Mucosa of stomach (tissue), 1 donor: ENCODE data around the gene SULT2B1.

Experiments used
- H3K27me3 ChIP-seq: one replicate; pipeline ENCODE4 v1.7.0; 2013; ENCODE audit warnings: mild to moderate bottlenecking, low read length; ENCODE audit not compliant: control insufficient read depth, insufficient read depth
- H3K36me3 ChIP-seq: one replicate; pipeline ENCODE4 v1.7.0; 2013; ENCODE audit warnings: low read length; ENCODE audit not compliant: control insufficient read depth, insufficient read depth
- H3K4me1 ChIP-seq: one replicate; pipeline ENCODE4 v1.7.0; 2013; ENCODE audit warnings: mild to moderate bottlenecking, low read length; ENCODE audit not compliant: control insufficient read depth, insufficient read depth
- H3K4me3 ChIP-seq: one replicate; pipeline ENCODE4 v1.7.0; 2013; ENCODE audit warnings: low read length
- H3K9ac ChIP-seq: one replicate; pipeline ENCODE4 v1.7.0; 2013; ENCODE audit warnings: mild to moderate bottlenecking, low read length, moderate library complexity
- H3K9me3 ChIP-seq: one replicate; pipeline ENCODE4 v1.7.0; 2013; ENCODE audit warnings: mild to moderate bottlenecking, low read length, moderate library complexity; ENCODE audit not compliant: control insufficient read depth
- donor health status: Pancreatic carcinoma.

The SULT2B1 gene

DNA sequence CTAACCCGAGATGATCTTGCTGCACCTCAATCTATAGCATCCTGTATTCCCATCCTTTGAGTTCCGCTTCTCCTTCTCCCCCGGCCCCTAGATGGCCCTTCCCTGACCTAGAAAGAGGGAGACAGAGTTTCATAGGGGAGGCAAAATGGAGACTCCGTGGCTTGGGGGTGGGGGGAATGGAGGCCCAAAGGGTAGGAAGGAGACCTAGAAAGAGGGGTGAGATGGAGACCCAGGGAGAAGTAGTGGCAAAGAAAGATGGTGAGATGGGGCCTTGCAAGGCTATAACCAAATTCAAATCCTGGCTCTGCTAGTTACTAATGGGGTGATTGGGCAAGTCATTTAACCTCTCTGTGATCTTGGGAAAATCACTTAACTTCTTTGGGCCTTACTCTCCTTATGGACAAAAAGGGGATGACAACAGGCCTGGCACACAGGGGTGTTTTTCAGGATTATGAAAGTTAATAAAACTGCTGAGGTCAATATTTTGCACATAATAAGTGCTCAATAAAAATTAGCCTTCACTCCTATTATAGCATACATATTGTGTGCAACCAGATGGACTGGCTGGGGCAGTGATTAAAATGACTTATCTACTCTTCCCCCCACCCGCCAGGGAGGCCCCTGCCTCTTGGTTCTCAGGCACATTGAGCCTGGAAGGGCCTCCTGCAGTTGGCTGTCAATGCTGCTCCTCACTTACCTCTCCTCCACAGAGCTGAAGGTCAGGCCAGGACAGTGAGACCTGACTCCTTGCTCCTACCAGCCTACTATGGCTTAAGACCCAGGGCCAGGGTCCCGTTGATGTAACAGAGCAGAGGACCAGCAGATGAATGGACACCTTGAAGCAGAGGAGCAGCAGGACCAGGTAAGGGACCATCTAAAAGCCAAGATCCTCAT, 68.0 kb downstream of the SULT2B1 start:
- Histone ChIP-seq H3K9me3 (no peaks in the 10 kb centered on the region), H3K4me3 (peak overlapping the region; percentile 52), H3K9ac (peak overlapping the region; percentile 72), H3K27me3 (no peaks in the 10 kb centered on the region), H3K36me3 (peaks cover 26% of the 10 kb centered on the region), H3K4me1 (peaks cover 51% of the 10 kb centered on the region)

DNA sequence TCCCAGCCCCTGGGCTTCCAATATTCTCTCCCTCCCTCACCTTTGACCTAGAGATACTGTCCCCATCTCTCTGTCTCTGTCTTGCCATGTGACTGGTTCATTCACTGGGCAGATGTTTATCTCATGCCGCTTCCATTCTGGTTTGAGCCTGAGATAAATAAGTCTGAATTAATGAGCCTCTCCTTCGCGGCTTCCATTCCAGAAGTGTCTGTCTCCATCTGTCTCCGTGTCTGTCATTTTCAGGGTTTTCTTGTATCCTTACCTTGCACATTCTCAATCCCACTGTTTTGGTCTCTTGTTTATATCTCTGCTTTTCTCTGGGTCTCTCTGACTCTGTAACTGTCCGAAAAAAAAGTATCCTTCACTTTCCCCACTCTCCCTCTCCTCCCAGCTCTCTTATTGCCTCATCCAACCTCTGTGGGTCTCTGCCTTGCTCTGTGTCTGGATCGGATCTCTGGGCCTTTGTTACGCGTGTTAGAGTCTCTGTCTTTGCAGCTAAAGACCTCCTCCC, 71.6 kb downstream of the SULT2B1 start:
- peak overlapping the region; percentile 29 for H3K4me3 ChIP-seq

DNA sequence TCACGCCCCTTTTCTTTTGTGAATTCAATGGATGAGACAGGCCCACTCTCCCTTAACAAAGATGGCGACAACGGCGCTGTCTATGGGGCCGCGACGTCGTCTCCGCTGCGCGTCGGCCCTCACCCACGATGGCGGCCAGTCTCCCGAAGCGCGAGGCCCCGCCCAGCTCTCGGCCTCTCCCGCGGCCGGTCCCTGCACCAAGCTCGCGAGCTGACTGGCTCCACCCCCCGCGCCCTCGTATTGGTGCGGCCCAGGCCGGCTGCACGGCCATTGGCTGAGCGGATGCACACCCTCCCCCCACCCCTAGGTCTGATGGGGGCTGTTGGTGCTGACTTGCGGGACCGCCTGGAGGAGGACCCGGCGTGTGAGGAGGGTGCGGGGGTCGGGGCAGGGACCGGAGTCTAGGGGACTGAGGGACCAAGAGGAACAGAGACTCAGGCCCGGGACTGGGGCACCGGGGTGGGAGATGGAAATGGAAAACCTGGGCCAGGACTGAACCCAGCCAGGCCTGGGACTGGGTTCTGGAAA, 72.2 kb downstream of the SULT2B1 start:
- Histone ChIP-seq H3K36me3 (no peaks in the 10 kb centered on the region), H3K27me3 (no peaks in the 10 kb centered on the region), H3K4me1 (peaks cover 56% of the 10 kb centered on the region), H3K9me3 (no peaks in the 10 kb centered on the region), H3K9ac (peak overlapping the region; percentile 75), H3K4me3 (peak overlapping the region; percentile 80)

More for the DNA sequence above, 71.6 kb downstream of the SULT2B1 start:
- Histone ChIP-seq H3K36me3 (no peaks in the 10 kb centered on the region), H3K27me3 (no peaks in the 10 kb centered on the region), H3K9me3 (no peaks in the 10 kb centered on the region), H3K4me1 (peaks cover 50% of the 10 kb centered on the region), H3K9ac (peak overlapping the region; percentile 38)

DNA sequence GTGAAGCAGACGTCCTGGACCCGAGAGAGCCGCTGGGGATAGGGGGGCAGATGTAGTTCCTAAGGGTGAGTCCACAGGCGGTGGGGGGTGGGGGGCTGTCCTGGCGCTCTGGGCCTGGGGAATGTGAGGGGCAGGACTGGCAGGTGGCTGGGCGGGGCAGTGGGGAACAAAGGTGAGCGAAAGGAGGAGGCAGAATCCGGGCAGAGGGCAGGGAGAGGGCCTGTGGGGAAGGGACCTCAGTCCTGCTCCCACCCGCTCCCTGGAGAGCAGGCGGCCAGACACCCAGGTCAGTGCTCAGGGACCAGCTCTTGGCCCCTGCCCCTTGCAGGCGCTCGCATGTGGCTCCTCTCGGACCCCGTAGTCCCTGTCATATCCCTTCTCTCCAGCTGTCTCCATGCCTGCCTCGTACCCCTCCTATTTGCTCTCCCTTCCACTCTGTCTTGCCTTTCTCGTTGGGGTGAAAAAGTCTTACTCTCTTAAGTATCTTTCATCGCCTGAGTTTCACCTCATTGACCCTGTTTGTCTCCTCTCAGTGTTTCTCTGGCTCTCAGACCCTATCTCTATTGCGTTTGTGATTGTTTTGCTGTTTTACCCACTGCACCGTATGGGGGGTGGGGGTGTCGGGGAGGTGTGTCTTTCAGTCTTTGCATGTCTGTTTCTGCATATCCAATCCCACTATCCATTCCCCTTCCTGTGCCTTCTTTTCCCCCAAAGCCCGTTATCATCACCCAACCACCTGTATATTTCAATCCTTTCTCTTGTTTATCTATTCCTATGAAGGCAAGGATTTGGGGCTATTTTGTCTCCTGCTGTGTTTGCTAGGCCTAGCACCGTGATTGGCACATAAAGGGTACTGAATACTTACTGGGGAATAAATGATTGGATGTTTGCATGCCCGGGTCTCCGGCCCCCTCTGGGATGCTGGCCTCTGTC, 73.1 kb downstream of the SULT2B1 start:
- H3K9ac ChIP-seq = peak overlapping the region; percentile 75
- H3K36me3 ChIP-seq = no peaks in the 10 kb centered on the region
- no peaks in the 10 kb centered on the region for H3K27me3 ChIP-seq
- no peaks in the 10 kb centered on the region for H3K9me3 ChIP-seq
- peaks cover 60% of the 10 kb centered on the region for H3K4me1 ChIP-seq
- peak overlapping the region; percentile 80 for H3K4me3 ChIP-seq

DNA sequence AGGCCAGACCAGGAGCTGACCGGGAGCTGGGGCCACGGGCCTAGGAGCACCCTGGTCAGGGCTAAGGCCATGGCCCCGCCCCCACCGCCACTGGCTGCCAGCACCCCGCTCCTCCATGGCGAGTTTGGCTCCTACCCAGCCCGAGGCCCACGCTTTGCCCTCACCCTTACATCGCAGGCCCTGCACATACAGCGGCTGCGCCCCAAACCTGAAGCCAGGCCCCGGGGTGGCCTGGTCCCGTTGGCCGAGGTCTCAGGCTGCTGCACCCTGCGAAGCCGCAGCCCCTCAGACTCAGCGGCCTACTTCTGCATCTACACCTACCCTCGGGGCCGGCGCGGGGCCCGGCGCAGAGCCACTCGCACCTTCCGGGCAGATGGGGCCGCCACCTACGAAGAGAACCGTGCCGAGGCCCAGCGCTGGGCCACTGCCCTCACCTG, 73.9 kb downstream of the SULT2B1 start:
- Histone ChIP-seq H3K27me3 (no peaks in the 10 kb centered on the region), H3K9ac (no peak overlapping the region), H3K9me3 (no peaks in the 10 kb centered on the region), H3K36me3 (no peaks in the 10 kb centered on the region), H3K4me1 (peaks cover 68% of the 10 kb centered on the region), H3K4me3 (no peak overlapping the region)

DNA sequence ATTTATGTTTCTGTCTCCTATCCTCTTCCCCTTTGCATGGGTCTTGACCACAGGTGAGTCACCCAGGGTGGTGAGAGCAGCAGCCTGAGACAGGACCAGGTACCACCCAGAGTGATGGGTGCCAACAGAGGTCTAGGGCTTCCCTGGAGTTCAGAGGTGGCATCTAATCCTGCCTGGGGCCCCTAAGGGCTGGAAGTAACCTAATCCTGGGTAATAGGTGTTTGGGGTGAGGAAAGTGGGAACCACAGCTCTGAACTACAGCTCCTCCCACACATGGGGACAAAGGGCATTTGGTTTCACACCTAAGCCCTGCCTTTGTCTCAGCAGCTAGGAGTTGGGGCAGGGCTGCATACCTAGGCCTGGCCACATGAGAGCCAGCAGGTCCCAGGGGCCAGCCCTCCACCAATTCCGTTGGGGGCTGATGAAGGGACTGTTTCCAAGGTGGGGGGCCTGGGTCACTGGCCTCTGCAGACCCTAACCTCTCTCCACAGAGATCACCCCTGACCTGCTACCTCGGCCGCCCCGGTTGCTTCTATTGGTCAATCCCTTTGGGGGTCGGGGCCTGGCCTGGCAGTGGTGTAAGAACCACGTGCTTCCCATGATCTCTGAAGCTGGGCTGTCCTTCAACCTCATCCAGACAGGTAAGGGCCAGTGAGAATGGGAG, 75.4 kb downstream of the SULT2B1 start:
- peak overlapping the region; percentile 38 for H3K9ac ChIP-seq
- H3K4me1 ChIP-seq = peaks cover 77% of the 10 kb centered on the region
- no peaks in the 10 kb centered on the region for H3K9me3 ChIP-seq
- H3K27me3 ChIP-seq = no peaks in the 10 kb centered on the region
- peak overlapping the region; percentile 14 for H3K4me3 ChIP-seq
- no peaks in the 10 kb centered on the region for H3K36me3 ChIP-seq

DNA sequence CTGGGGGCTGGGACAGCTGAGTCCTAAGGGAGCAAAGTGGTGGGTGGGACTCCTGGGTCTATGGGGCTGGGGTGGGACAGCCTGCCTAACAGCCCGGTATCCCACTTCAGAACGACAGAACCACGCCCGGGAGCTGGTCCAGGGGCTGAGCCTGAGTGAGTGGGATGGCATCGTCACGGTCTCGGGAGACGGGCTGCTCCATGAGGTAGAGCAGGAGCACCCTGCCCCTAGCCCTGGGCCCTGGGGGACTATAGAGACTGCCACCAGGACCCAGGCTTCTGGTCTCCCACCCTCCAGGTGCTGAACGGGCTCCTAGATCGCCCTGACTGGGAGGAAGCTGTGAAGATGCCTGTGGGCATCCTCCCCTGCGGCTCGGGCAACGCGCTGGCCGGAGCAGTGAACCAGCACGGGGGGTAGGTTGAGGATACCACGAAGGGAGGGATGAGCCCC, 75.9 kb downstream of the SULT2B1 start:
- Histone ChIP-seq H3K4me3 (no peak overlapping the region), H3K4me1 (peaks cover 82% of the 10 kb centered on the region), H3K36me3 (peaks cover under 1% of the 10 kb centered on the region), H3K9ac (peak overlapping the region; percentile 38), H3K27me3 (no peaks in the 10 kb centered on the region), H3K9me3 (no peaks in the 10 kb centered on the region)

DNA sequence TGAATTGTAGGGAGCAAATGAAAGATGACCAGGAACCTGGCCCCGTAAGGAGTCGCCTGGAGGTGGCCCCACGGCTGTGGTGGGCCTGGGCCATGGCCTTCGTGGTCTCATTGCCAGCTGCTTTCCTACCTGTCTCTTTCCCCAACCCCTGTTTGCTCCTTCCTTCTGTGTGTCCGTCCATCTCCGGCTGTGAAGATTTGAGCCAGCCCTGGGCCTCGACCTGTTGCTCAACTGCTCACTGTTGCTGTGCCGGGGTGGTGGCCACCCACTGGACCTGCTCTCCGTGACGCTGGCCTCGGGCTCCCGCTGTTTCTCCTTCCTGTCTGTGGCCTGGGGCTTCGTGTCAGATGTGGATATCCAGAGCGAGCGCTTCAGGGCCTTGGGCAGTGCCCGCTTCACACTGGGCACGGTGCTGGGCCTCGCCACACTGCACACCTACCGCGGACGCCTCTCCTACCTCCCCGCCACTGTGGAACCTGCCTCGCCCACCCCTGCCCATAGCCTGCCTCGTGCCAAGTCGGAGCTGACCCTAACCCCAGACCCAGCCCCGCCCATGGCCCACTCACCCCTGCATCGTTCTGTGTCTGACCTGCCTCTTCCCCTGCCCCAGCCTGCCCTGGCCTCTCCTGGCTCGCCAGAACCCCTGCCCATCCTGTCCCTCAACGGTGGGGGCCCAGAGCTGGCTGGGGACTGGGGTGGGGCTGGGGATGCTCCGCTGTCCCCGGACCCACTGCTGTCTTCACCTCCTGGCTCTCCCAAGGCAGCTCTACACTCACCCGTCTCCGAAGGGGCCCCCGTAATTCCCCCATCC, 76.7 kb downstream of the SULT2B1 start:
- Histone ChIP-seq H3K27me3 (no peaks in the 10 kb centered on the region), H3K4me1 (peaks cover 84% of the 10 kb centered on the region), H3K36me3 (peaks cover 3% of the 10 kb centered on the region), H3K9me3 (no peaks in the 10 kb centered on the region), H3K9ac (no peak overlapping the region), H3K4me3 (no peak overlapping the region)

DNA sequence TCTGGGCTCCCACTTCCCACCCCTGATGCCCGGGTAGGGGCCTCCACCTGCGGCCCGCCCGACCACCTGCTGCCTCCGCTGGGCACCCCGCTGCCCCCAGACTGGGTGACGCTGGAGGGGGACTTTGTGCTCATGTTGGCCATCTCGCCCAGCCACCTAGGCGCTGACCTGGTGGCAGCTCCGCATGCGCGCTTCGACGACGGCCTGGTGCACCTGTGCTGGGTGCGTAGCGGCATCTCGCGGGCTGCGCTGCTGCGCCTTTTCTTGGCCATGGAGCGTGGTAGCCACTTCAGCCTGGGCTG, 77.3 kb downstream of the SULT2B1 start:
- H3K27me3 ChIP-seq = no peaks in the 10 kb centered on the region
- no peak overlapping the region for H3K4me3 ChIP-seq
- no peak overlapping the region for H3K9ac ChIP-seq
- no peaks in the 10 kb centered on the region for H3K9me3 ChIP-seq
- peaks cover 3% of the 10 kb centered on the region for H3K36me3 ChIP-seq
- peaks cover 87% of the 10 kb centered on the region for H3K4me1 ChIP-seq

DNA sequence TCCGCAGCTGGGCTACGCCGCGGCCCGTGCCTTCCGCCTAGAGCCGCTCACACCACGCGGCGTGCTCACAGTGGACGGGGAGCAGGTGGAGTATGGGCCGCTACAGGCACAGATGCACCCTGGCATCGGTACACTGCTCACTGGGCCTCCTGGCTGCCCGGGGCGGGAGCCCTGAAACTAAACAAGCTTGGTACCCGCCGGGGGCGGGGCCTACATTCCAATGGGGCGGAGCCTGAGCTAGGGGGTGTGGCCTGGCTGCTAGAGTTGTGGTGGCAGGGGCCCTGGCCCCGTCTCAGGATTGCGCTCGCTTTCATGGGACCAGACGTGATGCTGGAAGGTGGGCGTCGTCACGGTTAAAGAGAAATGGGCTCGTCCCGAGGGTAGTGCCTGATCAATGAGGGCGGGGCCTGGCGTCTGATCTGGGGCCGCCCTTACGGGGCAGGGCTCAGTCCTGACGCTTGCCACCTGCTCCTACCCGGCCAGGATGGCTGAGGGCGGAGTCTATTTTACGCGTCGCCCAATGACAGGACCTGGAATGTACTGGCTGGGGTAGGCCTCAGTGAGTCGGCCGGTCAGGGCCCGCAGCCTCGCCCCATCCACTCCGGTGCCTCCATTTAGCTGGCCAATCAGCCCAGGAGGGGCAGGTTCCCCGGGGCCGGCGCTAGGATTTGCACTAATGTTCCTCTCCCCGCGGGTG, 77.8 kb downstream of the SULT2B1 start:
- H3K4me3 ChIP-seq = peak overlapping the region; percentile 11
- H3K36me3 ChIP-seq = peaks cover 3% of the 10 kb centered on the region

More for the DNA sequence above, 77.8 kb downstream of the SULT2B1 start:
- Histone ChIP-seq H3K27me3 (no peaks in the 10 kb centered on the region), H3K9ac (peak overlapping the region; percentile 58), H3K9me3 (no peaks in the 10 kb centered on the region), H3K4me1 (peaks cover 87% of the 10 kb centered on the region)
